NCI-H510A (cell line): ENCODE results near the gene GABRA1.

Source experiments
- DNase-seq: peaks from one replicate; lab custom pipeline; 2025; lab: John Stamatoyannopoulos, UW

The GABRA1 gene

GRCh38 chr5:161847941-161848391 is at the start of gene GABRA1:
Gene GABRA1 (plus strand): TSS chr5:161848120. CDS start chr5:161850811, 2,691 bp downstream.
- DNase-seq: no peak

GRCh38 chr5:161799316-161799715 is 48.6 kb upstream of the GABRA1 start:
- DNase-seq: no peak

- no peak for DNase-seq
Measured at GRCh38 chr5:161804263-161804662, 43.7 kb upstream of the GABRA1 start.

- no peak for DNase-seq
Measured at GRCh38 chr5:161846746-161847145, 1.2 kb upstream of the GABRA1 start.

GRCh38 chr5:161847447-161847846 is 473 bp upstream of the GABRA1 start:
- no peak for DNase-seq

GRCh38 chr5:161850491-161850890 is 2.6 kb downstream of the GABRA1 start:
- DNase-seq: no peak

GRCh38 chr5:161851691-161852299 is 3.9 kb downstream of the GABRA1 start:
- DNase-seq: no peak

- DNase-seq: no peak
Measured at GRCh38 chr5:161857358-161857757, 9.4 kb downstream of the GABRA1 start.

GRCh38 chr5:161863259-161863658 is 15.3 kb downstream of the GABRA1 start:
- DNase-seq: no peak

GRCh38 chr5:161863811-161864210 is 15.9 kb downstream of the GABRA1 start:
- DNase-seq: no peak

GRCh38 chr5:161865510-161865909 is 17.6 kb downstream of the GABRA1 start:
- no peak for DNase-seq

- DNase-seq: no peak
Measured at GRCh38 chr5:161889971-161890370, 42.1 kb downstream of the GABRA1 start.

- DNase-seq: no peak
Measured at GRCh38 chr5:161895514-161895913, 47.6 kb downstream of the GABRA1 start.

GRCh38 chr5:161897033-161897432 is 49.1 kb downstream of the GABRA1 start:
- DNase-seq: no peak

GRCh38 chr5:161899590-161899989 is 51.7 kb downstream of the GABRA1 start:
- DNase-seq: no peak

GRCh38 chr5:161900981-161901380 is 53.1 kb downstream of the GABRA1 start:
- no peak for DNase-seq

- DNase-seq: no peak
Measured at GRCh38 chr5:161921781-161922180, 73.9 kb downstream of the GABRA1 start.

- no peak for DNase-seq
Measured at GRCh38 chr5:161924270-161924669, 76.3 kb downstream of the GABRA1 start.

- DNase-seq: no peak
Measured at GRCh38 chr5:161925960-161926359, 78.0 kb downstream of the GABRA1 start.

GRCh38 chr5:161934486-161934885 is 86.6 kb downstream of the GABRA1 start:
- DNase-seq: no peak

- DNase-seq: no peak
Measured at GRCh38 chr5:161944974-161945373, 97.1 kb downstream of the GABRA1 start.

- DNase-seq: no peak
Measured at GRCh38 chr5:161946911-161947310, 99.0 kb downstream of the GABRA1 start.
